Fibroblast of the aortic adventitia (primary cell): ENCODE results near the gene PRM3. TPM values are rescaled to one million over a fixed set of nuclear protein-coding genes. Genes with fewer than 3 reads are reported as not detected.

Source experiments
- DNase-seq: peaks from one replicate; pipeline ENCODE4 v3.0.0-alpha.2; 2010; ENCODE audit warnings: low read depth
- H3K4me3 ChIP-seq: 2 replicates; pipeline ENCODE4 v1.5.1; 2011; ENCODE audit warnings: low read depth, mild to moderate bottlenecking, control low read depth, low read length, moderate library complexity
- CTCF ChIP-seq: IDR thresholded peaks from 2 replicates; pipeline ENCODE4 v1.5.1; 2011; ENCODE audit warnings: mild to moderate bottlenecking, low read length, control low read depth, inconsistent platforms; ENCODE audit not compliant: insufficient read depth
- small RNA-seq: library from RNA; depleted of rRNA; stranded (forward); fragments of <200 nt; gene quantifications from one replicate; pipeline ENCODE3, GENCODE V24; 2012
- total RNA-seq: library from RNA; depleted of rRNA; stranded (reverse); fragments of >200 nt; gene quantifications from 2 replicates; pipeline ENCODE4 v1.2.3, GENCODE V29; 2012; ENCODE audit warnings: low replicate concordance

PRM3 gene
- total RNA-seq, 1 donor = not detected

DNA sequence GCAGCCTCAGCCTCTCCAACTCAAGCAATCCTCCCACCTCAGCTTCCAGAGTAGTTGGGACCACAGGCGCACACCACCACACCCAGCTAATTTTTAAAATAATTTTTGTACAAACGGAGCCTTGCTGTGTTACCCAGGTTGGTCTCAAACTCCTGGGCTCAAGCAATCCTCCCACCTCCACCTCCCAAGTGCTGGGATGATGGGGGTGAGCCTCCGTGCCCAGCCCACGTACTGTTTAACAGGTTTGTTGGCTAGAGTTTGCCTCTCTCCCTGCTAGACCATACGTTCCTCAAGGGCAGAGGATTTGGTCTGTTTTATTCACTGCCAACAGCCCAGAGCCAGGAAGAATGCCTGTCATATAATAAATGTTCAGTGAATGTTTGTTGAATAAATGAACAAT lies 44.0 kb downstream of the PRM3 start:
- H3K4me3 ChIP-seq = no peak overlapping the region
- no peak for DNase-seq
- no peak for TF ChIP-seq CTCF

DNA sequence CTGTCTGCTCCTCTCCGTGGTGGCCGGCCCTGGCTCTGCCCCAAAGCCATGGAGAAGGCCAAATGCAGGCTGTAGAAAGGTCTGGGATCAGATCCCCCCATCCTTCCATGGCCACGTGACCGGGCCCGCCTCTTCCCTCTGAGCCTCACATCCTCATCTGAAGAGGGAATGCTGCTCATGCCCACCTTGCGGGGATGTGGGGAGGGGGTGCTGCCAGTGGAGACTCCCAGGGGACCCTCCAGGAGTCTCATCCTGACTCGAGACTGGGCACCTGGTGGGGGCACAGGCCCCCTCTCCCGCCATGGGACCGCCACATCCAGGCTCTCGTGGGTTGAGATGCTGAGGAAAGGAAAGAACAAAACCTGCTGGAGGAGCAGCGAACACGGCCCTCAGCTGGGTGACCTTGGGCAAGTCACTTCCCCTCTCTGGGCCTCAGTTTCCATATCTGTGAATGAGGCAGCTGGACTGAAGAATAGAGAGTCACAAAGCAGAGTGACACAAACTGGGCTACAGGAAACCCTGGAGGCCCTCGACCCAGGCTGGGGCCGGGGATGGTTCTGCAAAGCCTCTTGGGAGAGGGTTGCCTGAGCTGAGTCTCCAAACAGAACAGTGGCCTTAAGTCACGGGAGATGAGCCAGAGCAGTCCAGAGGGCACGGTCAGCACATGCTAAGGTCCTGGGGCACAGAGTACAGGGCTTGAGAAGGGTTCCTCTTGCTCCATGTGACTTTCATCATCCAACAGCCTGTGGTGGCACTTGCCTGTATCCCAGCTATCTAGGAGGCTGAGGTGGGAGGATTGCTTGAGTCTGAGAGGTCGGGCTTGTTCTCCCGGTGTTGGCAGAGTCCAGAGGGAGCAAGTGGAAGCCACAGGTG lies 47.5 kb downstream of the PRM3 start:
- H3K4me3 ChIP-seq = no peak overlapping the region
- TF ChIP-seq CTCF = no peak
- DNase-seq = no peak

DNA sequence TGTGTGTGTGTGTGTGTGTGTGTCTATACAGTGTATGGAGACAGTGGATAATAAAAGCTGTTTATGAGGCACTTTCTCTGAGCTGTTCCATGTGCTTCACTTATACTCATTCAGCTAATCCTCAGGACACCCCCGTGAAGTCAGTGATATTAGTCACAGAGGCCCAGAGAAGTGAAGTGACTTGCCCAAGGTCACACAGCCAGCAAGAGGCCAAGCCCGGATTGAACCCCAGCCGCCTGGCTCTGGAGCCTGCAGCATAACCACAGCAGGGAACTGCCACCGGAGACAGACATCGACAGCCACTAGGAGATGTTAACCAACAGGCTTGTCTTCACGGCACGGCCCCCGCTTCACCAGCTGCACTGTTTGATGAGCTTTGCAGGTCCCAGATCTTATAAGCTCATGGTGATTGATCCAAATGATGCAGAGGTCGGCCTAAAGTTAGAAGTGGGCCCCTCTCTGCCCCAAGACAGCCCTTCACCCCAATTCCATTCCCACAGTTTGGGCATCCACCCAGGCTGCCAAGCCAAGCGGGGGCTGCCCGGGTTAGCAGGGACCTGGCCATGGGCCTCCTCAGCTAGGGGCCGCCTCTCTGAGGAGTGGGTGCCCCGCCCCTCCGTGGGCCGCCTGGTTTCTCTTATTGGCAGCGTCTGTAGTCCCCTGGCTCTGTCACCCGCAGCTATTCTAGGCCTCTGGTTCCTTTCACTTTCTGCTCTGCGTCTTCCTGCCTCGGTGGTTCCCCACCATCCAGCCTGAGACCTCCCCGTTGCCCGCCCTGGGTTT lies 48.3 kb downstream of the PRM3 start:
- no peak overlapping the region for H3K4me3 ChIP-seq
- TF ChIP-seq CTCF = no peak
- DNase-seq = no peak

- H3K4me3 ChIP-seq = no peak overlapping the region
- TF ChIP-seq CTCF = no peak
- no peak for DNase-seq
Measured at GRCh38 chr16:11224096-11224893, 49.1 kb downstream of the PRM3 start.

Small RNA genes lying within 50 kb of the gene (small RNA-seq; reads per million reads assigned to genes)
- gene MIR548H2 (not detected), gene RF00019 (not detected), gene RF00554 (not detected)

Other genes starting within 250 kb of the PRM3 start
- gene SOCS1, start 17.4 kb downstream of the PRM3 start, total RNA-seq = 3.3 and 5.6 TPM in 2 replicates
- gene TNP2, start 4.3 kb downstream of the PRM3 start, total RNA-seq = not detected in 2 replicates
- gene PRM2, start 2.9 kb upstream of the PRM3 start, total RNA-seq = not detected in 2 replicates
- not detected in 2 replicates for gene PRM1, start 7.7 kb upstream of the PRM3 start, total RNA-seq
- gene RMI2, start 71.8 kb upstream of the PRM3 start, total RNA-seq = 3.0 and 24.4 TPM in 2 replicates